GM12891 (cell line): Measurements from ENCODE around the gene PSME2.

Experiments
- DNase-seq: peaks from one replicate; pipeline ENCODE4 v3.0.0; 2011; ENCODE audit warnings: low spot score; ENCODE audit not compliant: insufficient read length
- FAIRE-seq: peaks from 2 replicates; lab custom pipeline; 2011; peaks lifted over from hg19 to GRCh38; lab: Jason Lieb, UNC
- PAX5 ChIP-seq: IDR thresholded peaks from 2 replicates; pipeline ENCODE4 v1.6.1; 2011; ENCODE audit warnings: low read length, moderate library complexity, mild to moderate bottlenecking; ENCODE audit not compliant: insufficient read depth, severe bottlenecking
- POLR2A ChIP-seq: IDR thresholded peaks from 2 replicates; pipeline ENCODE4 v1.6.1; 2011; ENCODE audit warnings: low read depth, low read length, control low read depth
- POLR2AphosphoS5 ChIP-seq: IDR thresholded peaks from 2 replicates; pipeline ENCODE4 v1.6.1; 2011; ENCODE audit warnings: low read depth, low read length, control low read depth
- POU2F2 ChIP-seq: IDR thresholded peaks from 2 replicates; pipeline ENCODE4 v1.6.1; 2011; ENCODE audit warnings: low read depth, mild to moderate bottlenecking, control low read depth, low read length, moderate library complexity
- SPI1 ChIP-seq: IDR thresholded peaks from 2 replicates; pipeline ENCODE4 v1.6.1; 2011; ENCODE audit warnings: low read depth, low read length, control low read depth
- TAF1 ChIP-seq: IDR thresholded peaks from 2 replicates; pipeline ENCODE4 v1.6.1; 2011; ENCODE audit warnings: low read depth, low read length, control low read depth

The PSME2 gene

DNA sequence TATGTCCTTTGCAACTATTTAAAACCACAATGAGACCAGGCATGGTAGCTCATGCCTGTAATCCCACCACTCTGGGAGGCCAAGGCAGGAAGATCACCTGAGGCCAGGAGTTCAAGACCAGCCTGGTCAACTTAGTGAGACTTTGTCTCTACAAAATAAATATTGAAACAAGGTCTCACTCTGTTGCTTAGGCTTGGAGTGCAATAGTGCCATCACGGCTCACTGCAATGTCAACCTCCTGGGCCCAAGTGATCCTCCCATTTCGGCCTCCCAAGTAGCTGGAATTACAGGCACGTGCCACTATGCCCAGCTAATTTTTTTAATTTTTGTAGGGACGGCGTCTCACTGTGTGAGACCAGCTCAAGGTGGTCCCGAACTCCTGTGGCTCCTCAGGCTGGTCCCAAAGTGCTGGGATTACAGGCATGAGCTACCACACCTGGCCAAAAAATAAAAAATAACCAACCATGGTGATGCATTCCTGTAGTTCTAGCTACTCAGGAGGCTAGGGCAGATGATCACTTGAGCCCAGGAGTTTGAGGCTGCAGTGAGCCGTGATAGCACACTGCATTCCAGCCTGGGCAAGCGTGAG is 16.9 kb downstream of the PSME2 start:
- no peak for FAIRE-seq
- DNase-seq, result no peak
- no peak for TF ChIP-seq PAX5
- TF ChIP-seq POU2F2, result no peak
- no peak for TF ChIP-seq SPI1
- no peak for TF ChIP-seq TAF1
- TF ChIP-seq POLR2AphosphoS5, result no peak
- TF ChIP-seq POLR2A, result no peak

DNA sequence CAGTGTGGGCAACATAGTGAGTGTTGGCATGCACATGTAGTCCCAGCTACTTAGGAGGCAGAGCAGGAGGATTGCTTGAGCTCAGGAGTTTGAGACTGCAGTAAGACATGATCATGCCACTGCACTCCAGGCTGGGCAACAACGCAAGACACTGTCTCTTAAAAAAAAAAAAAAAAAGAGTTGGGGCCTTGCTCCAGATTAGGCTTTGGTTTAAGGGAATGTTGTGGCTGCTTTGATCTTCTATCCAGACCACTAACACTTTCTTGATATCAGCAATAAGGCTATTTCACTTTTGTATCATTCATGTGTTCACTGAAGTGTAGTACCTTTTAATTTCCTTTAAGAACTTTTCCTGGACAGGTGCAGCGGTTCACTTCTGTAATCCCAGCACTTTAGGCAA is 18.7 kb downstream of the PSME2 start:
- FAIRE-seq (no peak), DNase-seq (no peak)

DNA sequence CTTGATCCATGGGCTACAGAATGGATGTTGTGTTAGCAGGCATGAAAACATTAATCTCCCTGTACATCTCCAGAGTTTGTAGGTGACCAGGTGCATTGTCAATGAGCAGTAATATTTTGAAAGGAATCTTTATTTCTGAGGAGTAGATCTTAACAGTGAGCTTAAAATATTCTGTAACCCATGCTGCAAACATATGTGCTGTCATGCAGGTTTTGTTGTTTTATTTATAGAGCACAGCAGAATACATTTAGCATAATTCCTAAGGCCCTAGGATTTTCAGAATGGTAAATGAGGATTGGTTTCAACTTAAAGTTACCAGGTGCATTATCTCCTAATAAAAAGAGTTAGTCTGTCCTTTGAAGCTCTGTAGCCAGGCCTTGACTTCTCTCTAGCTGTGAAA is 19.5 kb downstream of the PSME2 start:
- FAIRE-seq (no peak), DNase-seq (no peak)
- no peak for TF ChIP-seq PAX5
- TF ChIP-seq SPI1, result no peak
- TF ChIP-seq POLR2AphosphoS5, result no peak
- TF ChIP-seq TAF1, result no peak
- no peak for TF ChIP-seq POLR2A
- no peak for TF ChIP-seq POU2F2

More for the DNA sequence above, 18.7 kb downstream of the PSME2 start:
- TF ChIP-seq POLR2AphosphoS5 (no peak), SPI1 (no peak), PAX5 (no peak), TAF1 (no peak)

DNA sequence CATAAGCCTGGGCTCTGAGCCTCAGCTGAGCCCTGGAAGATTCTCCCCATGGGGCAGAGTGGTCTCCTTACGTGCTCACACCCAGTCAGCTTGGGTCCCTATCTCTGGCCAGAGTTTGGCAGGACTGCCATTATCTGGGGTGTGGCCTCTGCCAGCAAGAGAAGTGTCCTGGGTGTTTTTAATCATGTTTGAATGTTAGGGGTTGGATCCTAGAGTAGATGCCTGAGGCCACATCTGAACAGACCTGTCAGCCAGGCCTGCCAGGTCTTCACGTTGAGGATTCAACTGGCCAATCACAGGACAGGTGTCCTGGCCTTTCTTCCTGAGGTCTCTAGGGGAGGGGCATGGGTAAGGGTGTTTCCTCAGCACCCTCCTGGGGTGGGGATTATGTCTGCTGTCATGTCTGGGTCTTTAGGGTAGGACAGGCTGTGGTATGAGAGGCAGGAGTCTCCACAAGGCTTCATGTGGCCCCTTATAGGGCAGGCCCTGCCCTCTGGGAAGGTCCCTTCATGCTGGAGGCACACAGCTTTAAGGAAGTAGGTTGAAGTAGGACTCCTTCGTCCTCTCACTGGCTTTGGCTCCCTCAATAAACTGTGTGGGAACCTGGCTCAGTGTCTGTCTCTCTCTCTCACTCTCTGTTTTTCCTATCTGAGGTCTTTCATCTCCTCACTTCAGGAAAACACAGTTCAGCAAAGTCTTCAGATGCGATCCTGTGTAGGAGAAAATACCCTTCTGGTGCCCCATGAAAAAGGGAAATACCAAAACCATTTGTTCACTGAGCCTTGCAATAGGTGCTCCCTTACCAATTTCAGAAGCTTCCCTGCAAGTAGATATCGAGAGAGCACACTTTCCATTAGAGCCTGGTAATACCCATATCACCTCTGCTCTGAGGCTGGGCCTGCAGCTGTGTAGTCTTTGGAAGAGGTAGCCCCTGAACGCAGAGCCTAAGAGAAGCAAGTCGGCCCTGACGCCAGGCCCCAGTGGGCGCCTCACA is 22.7 kb downstream of the PSME2 start:
- no peak for FAIRE-seq
- DNase-seq, result no peak
- TF ChIP-seq SPI1 (no peak), POU2F2 (no peak), POLR2AphosphoS5 (no peak; the same call in 1 of the 2 replicates), POLR2A (no peak; the same call in 1 of the 2 replicates), PAX5 (no peak), TAF1 (no peak)

DNA sequence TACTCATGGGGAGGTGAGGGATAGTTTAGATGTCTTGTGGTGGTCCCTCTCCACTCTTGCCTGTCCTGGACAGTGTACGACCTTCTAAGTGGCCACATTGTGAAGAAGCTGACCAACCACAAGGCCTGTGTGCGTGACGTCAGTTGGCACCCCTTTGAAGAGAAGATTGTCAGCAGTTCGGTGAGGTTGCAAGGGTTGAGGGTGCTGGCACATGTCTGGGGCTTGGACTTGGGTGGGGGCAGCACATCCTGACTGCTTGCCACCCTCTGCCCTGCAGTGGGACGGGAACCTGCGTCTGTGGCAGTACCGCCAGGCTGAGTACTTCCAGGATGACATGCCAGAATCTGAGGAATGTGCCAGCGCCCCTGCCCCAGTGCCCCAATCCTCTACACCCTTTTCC is 23.5 kb downstream of the PSME2 start:
- FAIRE-seq, result no peak

DNA sequence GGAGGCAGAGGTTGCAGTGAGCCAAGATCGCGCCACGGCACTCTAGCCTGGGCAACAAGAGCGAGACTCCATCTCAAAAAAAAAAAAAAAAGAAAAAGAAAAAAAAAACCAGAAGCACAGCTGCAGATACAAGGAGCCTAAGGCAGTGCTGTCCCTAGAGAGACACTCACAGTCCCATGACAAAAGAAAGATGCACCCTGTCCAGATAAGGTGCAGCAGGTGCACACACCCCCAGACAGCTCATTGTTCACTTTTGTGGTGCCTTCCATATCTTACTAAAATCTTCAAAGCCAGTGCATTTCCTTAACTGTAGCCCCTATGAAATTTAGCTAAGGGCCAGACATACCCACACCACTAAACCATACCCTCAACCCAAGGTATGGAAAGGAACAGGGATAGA is 24.0 kb downstream of the PSME2 start:
- FAIRE-seq, result no peak
- DNase-seq, result no peak
- no peak for TF ChIP-seq PAX5
- TF ChIP-seq POLR2A, result no peak
- TF ChIP-seq POLR2AphosphoS5, result no peak
- no peak for TF ChIP-seq SPI1
- no peak for TF ChIP-seq TAF1
- TF ChIP-seq POU2F2, result no peak

More for the DNA sequence above, 23.5 kb downstream of the PSME2 start:
- TF ChIP-seq POLR2AphosphoS5 (no peak), POLR2A (no peak; the same call in 1 of the 2 replicates), SPI1 (no peak), PAX5 (no peak), TAF1 (no peak), POU2F2 (no peak)
- DNase-seq, result no peak

DNA sequence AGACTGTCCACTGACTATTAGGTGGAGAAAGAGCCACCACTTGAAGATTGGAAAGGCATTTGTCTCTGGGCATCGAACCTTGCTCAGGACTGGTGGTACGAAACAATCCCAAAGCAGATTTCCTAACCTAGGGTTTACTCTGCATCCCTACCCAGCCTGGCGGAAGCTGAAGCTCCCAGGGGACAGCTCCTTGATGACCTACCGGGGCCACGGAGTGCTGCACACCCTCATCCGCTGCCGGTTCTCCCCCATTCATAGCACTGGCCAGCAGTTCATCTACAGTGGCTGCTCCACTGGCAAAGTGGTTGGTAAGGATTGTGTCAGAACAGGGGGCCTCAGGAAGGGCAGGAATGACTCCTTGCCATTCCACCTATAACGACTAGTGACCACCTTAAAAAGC is 25.2 kb downstream of the PSME2 start:
- TF ChIP-seq POLR2AphosphoS5 (no peak), POLR2A (no peak), POU2F2 (no peak), TAF1 (no peak), PAX5 (no peak), SPI1 (no peak)
- no peak for FAIRE-seq
- DNase-seq, result no peak

DNA sequence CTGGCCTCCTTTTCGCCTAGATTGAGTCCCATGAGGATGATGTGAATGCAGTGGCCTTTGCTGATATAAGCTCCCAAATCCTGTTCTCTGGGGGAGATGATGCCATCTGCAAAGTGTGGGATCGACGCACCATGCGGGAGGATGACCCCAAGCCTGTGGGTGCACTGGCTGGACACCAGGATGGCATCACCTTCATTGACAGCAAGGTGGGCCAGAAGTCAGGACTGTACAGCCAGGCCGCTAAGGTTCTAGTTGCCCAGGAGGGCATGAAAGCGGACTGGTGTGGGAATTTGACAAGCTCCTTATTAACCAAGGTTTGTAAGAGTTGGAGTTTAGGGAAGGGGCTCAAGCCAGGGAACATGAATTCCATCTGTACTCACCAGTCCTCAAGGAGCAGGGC is 26.7 kb downstream of the PSME2 start:
- no peak for TF ChIP-seq POLR2AphosphoS5
- TF ChIP-seq POLR2A, result no peak
- no peak for TF ChIP-seq TAF1
- no peak for TF ChIP-seq POU2F2
- TF ChIP-seq SPI1, result no peak
- no peak for TF ChIP-seq PAX5
- no peak for DNase-seq
- no peak for FAIRE-seq

DNA sequence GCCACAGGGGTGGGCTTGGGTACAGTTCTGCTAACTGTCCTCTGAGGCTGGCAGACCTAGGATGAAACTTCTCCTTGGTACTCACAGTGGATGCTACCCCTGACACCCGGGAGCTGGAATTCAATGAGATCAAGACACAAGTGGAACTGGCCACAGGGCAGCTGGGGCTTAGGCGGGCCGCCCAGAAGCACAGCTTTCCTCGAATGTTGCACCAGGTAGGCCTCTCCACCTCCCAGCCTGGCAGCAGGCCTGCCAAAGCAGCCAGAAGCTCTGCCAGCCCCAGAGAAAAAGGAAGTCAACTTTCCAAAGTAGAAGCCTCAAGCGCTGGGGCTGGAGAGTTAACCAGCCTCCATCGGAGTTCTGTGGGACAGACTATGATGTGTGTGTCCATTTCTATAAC is 29.2 kb downstream of the PSME2 start:
- TF ChIP-seq POLR2AphosphoS5, result no peak
- TF ChIP-seq POLR2A, result no peak
- no peak for TF ChIP-seq SPI1
- TF ChIP-seq POU2F2, result no peak
- TF ChIP-seq TAF1, result no peak
- TF ChIP-seq PAX5, result no peak
- FAIRE-seq (no peak), DNase-seq (no peak)
